ENCODE results near the gene ANKRD34B. TPM values are rescaled to one million over a fixed set of nuclear protein-coding genes. Genes with fewer than 3 reads are reported as not detected.

ANKRD34B gene
- total RNA-seq: not detected

DNA sequence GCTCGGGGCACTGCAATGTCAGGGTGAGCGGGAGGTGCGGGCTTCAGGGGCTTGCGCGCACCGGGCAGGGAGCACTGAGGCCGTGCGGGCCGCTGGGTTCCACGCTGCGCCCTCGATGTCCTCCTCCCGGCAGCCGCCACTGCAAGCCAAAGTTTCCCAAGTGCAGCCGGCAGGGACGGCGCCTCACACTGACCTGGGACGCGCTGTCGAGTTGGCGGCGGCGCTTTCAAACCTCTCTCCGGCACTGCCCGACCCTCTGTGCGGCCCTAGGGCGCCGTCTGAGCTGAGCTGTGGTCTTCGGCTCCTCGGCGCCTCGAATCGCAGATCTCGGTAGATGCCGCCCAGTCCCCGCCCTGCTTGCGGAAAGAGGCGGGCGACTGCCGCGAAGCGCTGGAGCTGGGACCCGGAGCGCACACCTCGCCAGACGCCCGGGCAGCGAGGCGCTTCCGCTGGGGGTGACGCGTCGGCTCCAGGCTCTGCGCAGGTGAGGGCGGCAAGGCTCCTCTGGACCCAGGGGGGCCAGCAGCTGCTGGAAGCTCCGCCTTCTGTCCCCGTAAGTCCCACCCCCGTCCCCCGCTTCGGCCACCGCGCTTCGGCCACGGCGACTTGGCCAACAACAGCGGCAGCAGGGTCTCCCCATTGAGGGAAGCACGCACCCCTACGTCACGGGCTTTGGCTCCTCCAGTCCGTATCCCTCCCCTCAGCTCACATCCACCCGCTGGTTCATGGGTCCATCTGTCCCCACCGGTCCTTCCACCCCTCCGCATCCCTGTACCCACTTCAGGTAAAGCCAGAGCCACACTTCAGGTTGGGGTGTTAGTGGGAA, at the start of gene ANKRD34B:
TSS of gene ANKRD34B (minus strand) at position 320 of the 826 bp plus-strand sequence. CDS start 10,261 bp downstream, outside the sequence.
- Mint-ChIP-seq H3K9me3 (no peaks in the 10 kb centered on the region), H3K27ac (no peak within 1 kb of the TSS), H3K36me3 (no peaks in the 10 kb centered on the region), H3K27me3 (peaks cover 72% of the 10 kb centered on the region), H3K4me1 (peaks cover 3% of the 10 kb centered on the region), H3K4me3 (peak within 1 kb of the TSS; percentile 59)
- peak; percentile 66 for DNase-seq

DNA sequence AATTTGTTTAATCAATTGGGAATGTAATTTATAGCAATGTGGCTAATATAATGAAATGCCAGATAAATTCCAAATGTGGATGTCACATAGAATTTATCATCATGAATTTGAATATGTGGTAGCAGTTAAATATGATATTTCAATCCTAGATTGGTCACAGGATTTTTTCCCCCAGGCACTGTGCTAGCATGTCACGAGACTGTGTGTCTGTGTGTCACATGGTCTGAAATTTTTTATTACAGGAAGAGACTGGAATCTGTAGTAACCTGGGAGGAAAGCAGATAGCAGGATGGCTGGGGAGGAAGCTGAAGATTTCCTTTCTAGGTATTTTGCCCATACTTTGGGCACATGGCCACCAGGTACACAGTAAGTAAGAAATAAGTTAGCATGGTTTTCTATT, 49.0 kb upstream of the ANKRD34B start:
- no peak overlapping the region for H3K4me3 Mint-ChIP-seq
- no peaks in the 10 kb centered on the region for H3K9me3 Mint-ChIP-seq
- no peaks in the 10 kb centered on the region for H3K4me1 Mint-ChIP-seq
- no peak overlapping the region for H3K27ac Mint-ChIP-seq
- no peaks in the 10 kb centered on the region for H3K27me3 Mint-ChIP-seq
- no peak for DNase-seq
- peaks cover 32% of the 10 kb centered on the region for H3K36me3 Mint-ChIP-seq

DNA sequence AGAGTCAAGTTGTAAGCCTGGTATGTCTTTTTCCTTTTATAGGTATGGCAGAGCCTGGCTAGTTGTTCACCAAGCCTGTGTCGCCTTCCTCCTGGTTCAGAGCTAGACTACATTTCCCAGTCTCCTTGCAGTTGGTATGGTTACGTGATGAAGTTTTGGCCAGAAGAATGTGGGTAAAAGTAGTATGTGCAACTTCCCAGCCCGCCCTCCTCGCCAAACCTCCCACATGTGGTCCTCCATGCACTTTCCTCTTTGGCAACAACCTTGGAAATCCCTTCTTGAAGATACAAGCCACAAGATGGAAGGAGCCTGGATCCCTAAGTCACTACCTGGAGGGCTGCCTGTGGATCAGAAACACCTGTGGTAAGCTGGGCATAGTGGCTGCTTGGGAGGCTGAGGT, 48.4 kb upstream of the ANKRD34B start:
- Mint-ChIP-seq H3K4me1 (no peaks in the 10 kb centered on the region), H3K9me3 (no peaks in the 10 kb centered on the region), H3K27ac (no peak overlapping the region), H3K4me3 (no peak overlapping the region), H3K27me3 (no peaks in the 10 kb centered on the region), H3K36me3 (peaks cover 29% of the 10 kb centered on the region)
- DNase-seq: no peak

DNA sequence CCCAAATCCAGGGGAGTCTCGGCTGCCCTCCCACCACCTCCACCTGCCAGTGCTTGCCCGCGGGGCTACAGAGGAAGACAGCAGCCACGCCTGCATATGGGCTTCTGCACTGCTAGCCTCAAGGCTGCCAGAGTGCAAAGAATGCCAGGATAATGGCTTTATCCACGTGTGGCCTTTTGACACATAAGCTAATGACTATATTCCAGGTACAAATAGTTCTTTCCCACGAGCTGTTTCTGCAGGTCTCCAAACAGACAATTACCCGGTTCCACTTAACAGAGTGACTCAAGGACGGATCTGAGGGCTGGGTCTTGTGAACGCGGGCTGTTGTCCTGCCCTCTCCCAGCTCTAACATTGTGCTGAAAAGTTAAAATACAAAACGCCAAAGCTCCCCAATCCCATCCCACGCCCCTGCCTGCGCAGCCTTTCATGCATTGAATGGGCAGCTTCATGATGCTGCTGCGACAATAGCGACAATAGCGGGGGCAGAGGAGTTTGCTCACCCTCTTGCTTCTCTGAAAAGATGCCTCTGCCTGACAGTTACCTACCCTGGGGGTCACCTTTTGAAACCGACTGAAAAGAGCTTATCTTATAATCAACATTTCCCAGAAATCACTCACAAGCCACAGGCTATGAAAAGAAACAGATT, 45.3 kb upstream of the ANKRD34B start:
- Mint-ChIP-seq H3K27ac (no peak overlapping the region), H3K27me3 (no peaks in the 10 kb centered on the region), H3K9me3 (peaks cover 2% of the 10 kb centered on the region), H3K4me1 (no peaks in the 10 kb centered on the region), H3K4me3 (no peak overlapping the region), H3K36me3 (peaks cover 9% of the 10 kb centered on the region)
- DNase-seq: no peak

DNA sequence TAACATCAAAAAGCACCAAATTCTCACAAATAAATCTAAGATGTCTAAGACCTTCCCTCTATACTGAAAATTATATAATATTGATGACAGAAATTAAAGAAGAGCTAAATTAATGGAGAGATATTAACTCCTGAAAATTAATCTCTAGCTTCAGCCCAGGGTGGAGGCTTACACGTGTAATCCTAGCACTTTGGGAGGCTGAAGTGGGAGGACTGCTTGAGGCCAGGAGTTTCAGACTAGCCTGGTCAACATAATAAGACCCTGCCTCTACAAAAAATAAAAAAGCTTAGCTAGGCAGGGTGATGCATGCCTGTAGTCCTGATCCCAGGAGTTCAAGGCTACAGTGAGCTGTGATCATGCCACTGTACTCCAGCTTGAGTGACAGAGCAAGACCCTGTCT, 39.6 kb upstream of the ANKRD34B start:
- H3K27ac Mint-ChIP-seq: no peak overlapping the region
- no peak for DNase-seq
- no peaks in the 10 kb centered on the region for H3K27me3 Mint-ChIP-seq
- no peak overlapping the region for H3K4me3 Mint-ChIP-seq
- peaks cover 6% of the 10 kb centered on the region for H3K36me3 Mint-ChIP-seq
- peaks cover 2% of the 10 kb centered on the region for H3K9me3 Mint-ChIP-seq
- H3K4me1 Mint-ChIP-seq: no peaks in the 10 kb centered on the region

DNA sequence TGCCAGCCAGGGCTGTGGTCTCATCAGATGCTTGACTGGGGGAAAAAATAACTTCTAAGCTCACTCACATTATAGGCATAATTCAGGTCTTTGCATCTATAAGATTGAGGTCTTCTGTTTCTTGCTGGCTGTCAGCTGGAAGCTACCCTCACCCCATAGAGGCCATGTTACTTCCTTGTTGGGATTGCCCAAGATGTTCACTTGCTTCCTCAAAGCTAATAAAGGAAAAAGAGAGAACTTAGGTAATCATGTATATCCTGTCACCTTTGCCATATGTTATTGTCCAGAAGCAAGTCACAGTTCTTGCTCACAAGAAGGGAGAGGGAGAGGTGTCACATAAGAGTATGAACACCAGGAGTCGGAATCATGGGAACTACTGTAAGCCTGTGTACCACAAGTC, 38.7 kb upstream of the ANKRD34B start:
- H3K9me3 Mint-ChIP-seq: peaks cover 2% of the 10 kb centered on the region
- DNase-seq: no peak
- no peaks in the 10 kb centered on the region for H3K4me1 Mint-ChIP-seq
- H3K27me3 Mint-ChIP-seq: no peaks in the 10 kb centered on the region
- H3K27ac Mint-ChIP-seq: no peak overlapping the region
- H3K4me3 Mint-ChIP-seq: no peak overlapping the region
- H3K36me3 Mint-ChIP-seq: peaks cover 6% of the 10 kb centered on the region

DNA sequence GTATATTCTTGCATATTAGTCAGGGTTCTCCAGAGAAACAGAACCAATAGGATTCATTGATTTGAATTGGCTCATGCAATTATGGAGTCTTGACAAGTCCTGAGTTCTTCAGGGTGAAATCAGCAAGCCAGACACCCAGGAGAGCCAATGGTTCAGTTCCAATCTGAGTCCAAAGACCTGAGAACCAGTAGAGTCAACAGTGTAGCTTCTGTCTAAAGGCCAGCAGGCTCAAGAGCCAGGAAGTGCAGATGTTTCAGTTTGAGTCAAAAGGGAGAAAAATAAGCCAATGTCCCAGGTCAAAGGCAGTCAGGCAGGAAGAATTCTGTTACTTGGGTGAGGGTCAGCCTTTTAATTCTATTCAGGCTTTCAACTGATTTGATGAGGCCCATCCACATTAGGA, 37.8 kb upstream of the ANKRD34B start:
- H3K36me3 Mint-ChIP-seq: peaks cover 6% of the 10 kb centered on the region
- no peaks in the 10 kb centered on the region for H3K4me1 Mint-ChIP-seq
- peaks cover 2% of the 10 kb centered on the region for H3K9me3 Mint-ChIP-seq
- H3K4me3 Mint-ChIP-seq: no peak overlapping the region
- no peak overlapping the region for H3K27ac Mint-ChIP-seq
- no peak for DNase-seq
- H3K27me3 Mint-ChIP-seq: no peaks in the 10 kb centered on the region

DNA sequence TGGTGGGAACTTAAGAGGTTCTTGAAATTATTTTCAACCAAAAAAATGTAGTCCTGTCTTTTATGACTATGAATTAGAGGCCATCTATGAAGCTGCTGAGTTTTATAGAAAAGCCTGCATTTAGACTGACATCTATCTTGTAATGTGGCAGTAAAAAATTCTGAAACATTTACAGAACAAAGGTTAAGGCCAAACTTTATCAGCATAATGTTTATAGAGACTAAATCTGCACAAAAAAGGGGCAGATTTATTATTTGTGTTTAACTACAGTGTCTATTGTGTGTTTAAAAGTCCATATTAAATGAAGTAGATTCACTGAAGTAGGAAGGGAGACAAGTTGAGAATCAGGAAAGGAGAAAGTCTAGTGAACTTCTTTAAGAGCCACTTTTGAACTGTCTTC, 37.3 kb upstream of the ANKRD34B start:
- Mint-ChIP-seq H3K4me1 (no peaks in the 10 kb centered on the region), H3K9me3 (peaks cover 2% of the 10 kb centered on the region), H3K27ac (no peak overlapping the region), H3K27me3 (no peaks in the 10 kb centered on the region), H3K4me3 (no peak overlapping the region), H3K36me3 (peaks cover 6% of the 10 kb centered on the region)
- DNase-seq: no peak

DNA sequence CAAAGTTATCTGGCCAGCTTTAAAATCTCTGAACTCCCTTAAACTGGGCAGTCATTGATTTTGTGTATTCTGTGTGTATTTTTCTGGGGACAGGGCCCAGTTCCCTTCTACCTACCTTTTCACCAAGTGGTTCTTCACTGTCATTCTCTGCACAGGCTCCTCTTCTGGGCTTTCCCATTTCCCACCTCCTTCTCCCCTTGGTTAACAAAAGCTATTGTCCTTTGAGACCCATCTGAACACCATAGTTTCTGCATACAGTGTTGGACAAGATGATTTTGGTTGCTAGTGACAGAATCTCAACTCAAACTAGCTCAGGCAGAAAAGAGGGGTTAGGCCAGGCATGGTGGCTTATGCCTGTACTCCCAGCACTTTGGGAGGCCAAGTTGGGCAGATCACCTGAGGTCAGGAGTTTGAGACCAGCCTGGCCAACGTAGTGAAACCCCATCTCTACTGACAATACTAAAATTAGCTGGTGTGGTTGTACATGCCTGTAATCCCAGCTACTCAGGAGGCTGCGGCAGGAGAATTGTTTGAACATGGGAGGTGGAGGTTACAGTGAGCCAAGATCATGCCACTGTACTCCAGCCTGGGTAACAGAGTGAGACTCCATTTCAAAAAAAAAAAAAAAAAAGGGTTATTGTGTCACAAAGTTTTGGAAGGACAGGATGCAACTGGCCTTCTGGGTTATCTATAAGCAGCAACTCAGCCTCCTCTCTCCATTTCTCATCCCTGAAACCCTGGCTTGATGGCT, 31.0 kb upstream of the ANKRD34B start:
- no peaks in the 10 kb centered on the region for H3K9me3 Mint-ChIP-seq
- no peaks in the 10 kb centered on the region for H3K4me1 Mint-ChIP-seq
- H3K27me3 Mint-ChIP-seq: no peaks in the 10 kb centered on the region
- H3K4me3 Mint-ChIP-seq: no peak overlapping the region
- H3K27ac Mint-ChIP-seq: no peak overlapping the region
- no peaks in the 10 kb centered on the region for H3K36me3 Mint-ChIP-seq
- no peak for DNase-seq

DNA sequence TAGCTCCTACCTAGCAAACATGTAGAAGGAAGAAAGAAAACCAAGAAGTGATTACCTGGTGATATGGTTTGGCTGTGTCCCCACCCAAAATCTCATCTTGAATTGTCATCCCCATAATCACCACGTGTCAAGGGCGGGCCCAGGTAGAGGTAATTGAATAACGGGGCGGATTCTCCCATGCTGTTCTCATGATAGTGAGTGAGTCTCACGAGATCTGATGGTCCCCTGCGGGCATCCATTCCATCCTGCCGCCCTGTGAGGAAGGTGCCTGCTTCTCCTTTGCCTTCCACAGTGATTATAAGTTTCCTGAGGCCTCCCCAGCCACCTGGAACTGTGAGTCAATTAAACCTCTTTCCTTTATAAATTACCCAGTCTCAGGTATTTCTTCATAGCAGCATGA, 27.4 kb upstream of the ANKRD34B start:
- Mint-ChIP-seq H3K4me1 (no peaks in the 10 kb centered on the region), H3K4me3 (no peak overlapping the region), H3K36me3 (no peaks in the 10 kb centered on the region), H3K9me3 (no peaks in the 10 kb centered on the region), H3K27me3 (no peaks in the 10 kb centered on the region), H3K27ac (no peak overlapping the region)
- no peak for DNase-seq

DNA sequence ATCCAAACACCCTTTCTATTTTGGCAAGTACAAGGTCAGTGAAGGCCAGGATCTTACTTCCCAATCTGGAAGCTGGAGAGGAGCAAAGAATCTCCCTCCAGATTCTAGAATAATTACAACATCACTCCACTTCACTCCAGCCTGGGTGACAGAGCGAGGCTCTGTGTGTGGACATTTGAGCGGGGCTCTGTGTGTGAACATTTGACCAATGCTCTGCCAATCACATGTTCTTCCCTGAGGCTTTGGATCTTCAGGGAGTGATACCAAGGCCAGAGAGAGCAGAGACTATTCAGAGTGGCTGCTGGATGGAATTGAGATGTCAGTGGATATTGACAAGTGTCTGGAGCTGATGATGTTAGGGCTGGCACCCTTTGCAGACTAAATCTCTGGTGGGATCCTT, 24.7 kb upstream of the ANKRD34B start:
- no peaks in the 10 kb centered on the region for H3K9me3 Mint-ChIP-seq
- no peak overlapping the region for H3K4me3 Mint-ChIP-seq
- no peak for DNase-seq
- H3K4me1 Mint-ChIP-seq: no peaks in the 10 kb centered on the region
- H3K27ac Mint-ChIP-seq: no peak overlapping the region
- no peaks in the 10 kb centered on the region for H3K27me3 Mint-ChIP-seq
- no peaks in the 10 kb centered on the region for H3K36me3 Mint-ChIP-seq

DNA sequence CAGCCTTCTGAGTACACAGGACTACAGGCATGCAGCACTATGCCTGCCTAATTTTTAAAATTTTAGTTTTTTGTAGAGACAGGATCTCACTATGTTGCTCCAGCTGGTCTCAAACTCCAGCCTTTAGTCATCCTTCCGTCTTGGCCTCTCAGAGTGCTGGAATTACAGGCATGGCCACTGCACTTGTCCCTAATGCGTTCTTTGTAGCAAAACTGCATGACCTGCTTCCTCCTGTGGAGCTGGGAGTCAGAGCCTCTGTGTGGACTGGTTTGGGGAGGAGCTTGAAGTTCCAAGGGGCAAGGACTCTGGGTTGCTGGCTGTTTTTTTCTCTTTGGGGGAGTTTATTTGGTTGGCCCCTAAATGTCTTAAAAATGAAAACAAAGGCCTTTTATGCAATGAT, 22.7 kb upstream of the ANKRD34B start:
- H3K27ac Mint-ChIP-seq: no peak overlapping the region
- no peaks in the 10 kb centered on the region for H3K9me3 Mint-ChIP-seq
- H3K4me3 Mint-ChIP-seq: no peak overlapping the region
- DNase-seq: no peak
- H3K4me1 Mint-ChIP-seq: no peaks in the 10 kb centered on the region
- H3K36me3 Mint-ChIP-seq: no peaks in the 10 kb centered on the region
- H3K27me3 Mint-ChIP-seq: no peaks in the 10 kb centered on the region

DNA sequence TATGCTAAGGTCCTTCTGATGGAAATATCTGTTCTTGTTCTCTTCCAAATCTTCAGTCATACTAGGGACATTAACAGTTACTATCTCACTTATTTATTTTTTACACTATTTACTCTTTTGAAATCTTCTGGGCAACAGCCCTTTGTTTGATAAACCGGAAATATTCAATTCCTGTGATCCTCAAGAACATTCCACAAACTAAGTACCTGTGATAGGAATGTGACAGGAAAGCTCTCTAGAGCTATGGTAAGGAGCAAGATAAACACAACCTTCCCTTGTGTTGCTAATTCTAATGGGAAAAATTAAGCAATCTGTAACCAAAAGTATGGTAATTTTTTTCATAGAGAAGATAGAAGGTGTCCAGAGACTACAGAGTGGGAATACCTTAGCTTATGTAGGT, 22.0 kb upstream of the ANKRD34B start:
- no peak for DNase-seq
- no peak overlapping the region for H3K4me3 Mint-ChIP-seq
- H3K27ac Mint-ChIP-seq: no peak overlapping the region
- no peaks in the 10 kb centered on the region for H3K36me3 Mint-ChIP-seq
- H3K9me3 Mint-ChIP-seq: no peaks in the 10 kb centered on the region
- no peaks in the 10 kb centered on the region for H3K27me3 Mint-ChIP-seq
- no peaks in the 10 kb centered on the region for H3K4me1 Mint-ChIP-seq

DNA sequence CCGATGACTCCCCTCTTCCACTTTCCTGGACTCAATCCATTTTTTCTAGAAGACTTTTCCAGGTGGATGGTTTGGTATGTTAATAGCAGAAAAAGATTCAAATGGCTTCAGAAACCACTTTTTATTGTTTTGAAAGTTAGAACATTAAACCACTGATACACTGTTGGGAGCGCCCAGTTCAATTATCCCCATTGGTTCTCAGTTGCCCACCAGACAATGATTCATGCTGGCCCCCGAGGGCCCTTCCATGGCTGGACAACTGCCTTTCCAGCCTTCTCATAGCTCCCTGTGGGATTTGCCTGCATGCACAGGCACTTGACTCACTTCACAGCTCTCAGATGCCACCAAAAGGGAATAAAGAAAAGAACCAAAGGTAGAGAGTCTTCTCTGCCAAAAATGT, 21.3 kb upstream of the ANKRD34B start:
- H3K4me1 Mint-ChIP-seq: no peaks in the 10 kb centered on the region
- H3K27me3 Mint-ChIP-seq: no peaks in the 10 kb centered on the region
- no peak overlapping the region for H3K27ac Mint-ChIP-seq
- no peaks in the 10 kb centered on the region for H3K9me3 Mint-ChIP-seq
- no peaks in the 10 kb centered on the region for H3K36me3 Mint-ChIP-seq
- DNase-seq: no peak
- H3K4me3 Mint-ChIP-seq: no peak overlapping the region

DNA sequence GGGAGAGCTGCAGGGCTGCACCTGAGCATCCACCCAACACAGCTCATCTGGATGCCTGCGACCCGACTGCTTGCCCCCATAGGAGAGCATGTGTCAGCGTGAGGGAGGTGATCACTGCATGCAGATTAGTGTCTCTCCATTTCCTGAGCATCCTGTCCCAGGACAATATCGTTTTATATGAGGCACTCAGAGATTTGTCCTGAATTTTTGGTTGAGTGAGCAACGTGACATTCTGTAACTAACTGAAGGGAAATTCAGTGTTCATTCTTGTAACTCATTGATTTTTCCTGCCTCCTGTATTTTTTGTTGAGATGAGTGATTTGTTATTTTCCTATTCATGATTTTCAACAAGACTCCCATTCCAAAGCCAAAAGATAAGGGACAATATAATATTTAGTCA, 20.7 kb upstream of the ANKRD34B start:
- no peaks in the 10 kb centered on the region for H3K4me1 Mint-ChIP-seq
- no peak overlapping the region for H3K4me3 Mint-ChIP-seq
- H3K27ac Mint-ChIP-seq: no peak overlapping the region
- H3K27me3 Mint-ChIP-seq: no peaks in the 10 kb centered on the region
- H3K36me3 Mint-ChIP-seq: no peaks in the 10 kb centered on the region
- DNase-seq: no peak
- H3K9me3 Mint-ChIP-seq: no peaks in the 10 kb centered on the region
